H1 (cell line): ENCODE measurements around the gene ZNF140. TPM values are rescaled to one million over a fixed set of nuclear protein-coding genes. Genes with fewer than 3 reads are reported as not detected.

Source experiments
- CREB1 ChIP-seq: IDR thresholded peaks from 2 replicates; pipeline ENCODE4 v1.6.1; 2012; ENCODE audit warnings: inconsistent platforms
- SP2 ChIP-seq: IDR thresholded peaks from 2 replicates; pipeline ENCODE4 v1.6.1; 2012; ENCODE audit warnings: mild to moderate bottlenecking, low read length, inconsistent platforms
- TCF12 ChIP-seq: IDR thresholded peaks from 2 replicates; pipeline ENCODE4 v1.6.1; 2011; ENCODE audit warnings: low read depth, mild to moderate bottlenecking, low read length
- polyA plus RNA-seq, 7 experiments: library from polyadenylated mRNA; depleted of rRNA in 3 of 7; stranded (reverse) in 5 of 7; unstranded in 2 of 7; fragments of >200 nt in 5 of 7; fragments of 200-250 nt in 2 of 7; gene quantifications; 1 replicate in 5 of 7; 2 replicates in 1 of 7; 4 replicates in 1 of 7; pipeline versions ENCODE4 v1.2.1 to v1.2.3, GENCODE V29; 2011 to 2013; ENCODE audit warnings: missing spikeins in 2 of 7, mixed read lengths in 2 of 7
- total RNA-seq: library from RNA; stranded (reverse); fragmentation: NEBNext Ultra II Directional; extraction: Animal tissue kit (Norgen Biotek cat#: 25700); gene quantifications from 2 replicates; pipeline ENCODE4 v1.2.1, GENCODE V29; 2021

The ZNF140 gene
- total and polyA plus RNA-seq, 2 of the 8 experiments (the other 6 are each of a cell fraction or from before 2014, with no cell fraction given): 7.5 to 14.3 TPM

DNA sequence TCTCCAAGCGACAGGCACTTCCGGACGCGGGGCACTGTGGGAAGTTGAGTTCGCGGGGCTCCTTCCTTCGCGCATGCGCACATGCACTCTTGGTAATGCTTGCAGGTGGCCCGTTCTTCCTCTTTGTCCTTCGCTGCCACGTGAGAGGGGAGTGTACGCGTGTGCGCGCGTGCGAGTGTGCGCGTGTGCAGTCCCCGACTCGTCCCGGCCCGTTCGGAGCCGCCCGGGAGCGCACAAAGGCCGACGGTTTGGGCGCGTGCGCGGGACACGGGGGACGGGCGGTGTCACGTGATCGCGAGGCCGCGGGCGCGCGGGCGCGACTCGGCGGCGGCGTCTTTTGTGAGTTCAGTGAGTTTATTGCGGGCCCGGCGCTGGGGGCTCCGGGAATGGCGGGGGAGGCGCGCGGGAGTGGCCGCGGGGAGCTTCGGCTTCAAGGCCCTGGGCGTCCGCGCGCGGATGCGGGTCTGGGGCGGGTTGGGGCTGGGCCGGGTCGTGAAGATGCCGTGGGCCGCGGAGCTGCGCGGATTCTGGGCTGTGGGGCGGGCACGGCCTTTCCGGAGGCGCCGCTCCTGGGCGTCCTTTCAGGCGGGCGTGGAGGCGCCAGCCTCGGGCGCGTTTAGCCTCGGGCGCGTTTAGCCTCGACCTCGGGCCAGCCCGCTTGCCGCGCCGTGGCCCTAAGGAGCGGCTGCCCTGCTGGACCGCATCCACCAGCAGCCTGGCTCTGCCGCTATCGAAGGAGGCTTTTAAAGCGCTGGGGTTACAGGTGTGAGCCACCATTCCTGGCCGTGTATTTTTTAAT lies 43.3 kb upstream of the ZNF140 start, which contains the start of gene ZNF84 (continued):
- TF ChIP-seq SP2 (no peak), TCF12 (no peak), CREB1 (peak; percentile 31; the same call in 1 of the 2 replicates)
